DOHH2 (cell line): ENCODE data around the gene ATXN7.

Experiments used
- H3F3A ChIP-seq: fragments of 200-600 bp; sonication (generic), shearing (Covaris generic); 2 replicates; pipeline ENCODE4 v1.6.0; 2016; ENCODE audit warnings: antibody characterized with exemption, mild to moderate bottlenecking; ENCODE audit not compliant: control insufficient read depth, insufficient read depth
- H3K27ac ChIP-seq: fragments of 200-600 bp; sonication (generic); 2 replicates; pipeline ENCODE4 v1.5.1; 2014; ENCODE audit warnings: low read depth, mild to moderate bottlenecking, low read length, moderate library complexity
- H3K27me3 ChIP-seq: fragments of 200-600 bp; sonication (generic); 2 replicates; pipeline ENCODE4 v1.6.1; 2014; ENCODE audit warnings: mild to moderate bottlenecking, low read length, mixed read lengths; ENCODE audit not compliant: control insufficient read depth
- H3K36me3 ChIP-seq: fragments of 200-600 bp; sonication (generic); 2 replicates; pipeline ENCODE4 v1.6.1; 2014; ENCODE audit warnings: mild to moderate bottlenecking, low read length, moderate library complexity, mixed read lengths; ENCODE audit not compliant: control insufficient read depth
- H3K4me1 ChIP-seq: fragments of 200-600 bp; sonication (generic); 2 replicates; pipeline ENCODE4 v1.6.1; 2014; ENCODE audit warnings: mild to moderate bottlenecking, low read length, mixed read lengths; ENCODE audit not compliant: control insufficient read depth
- H3K4me2 ChIP-seq: fragments of 200-600 bp; sonication (generic); 2 replicates; pipeline ENCODE4 v1.6.0; 2014; ENCODE audit warnings: mild to moderate bottlenecking, low read length, moderate library complexity
- H3K4me3 ChIP-seq: fragments of 200-600 bp; sonication (generic); 2 replicates; pipeline ENCODE4 v1.5.1; 2014; ENCODE audit warnings: mild to moderate bottlenecking, low read length, mixed read lengths
- H3K79me2 ChIP-seq: fragments of 200-600 bp; sonication (generic); 2 replicates; pipeline ENCODE4 v1.6.1; 2014; ENCODE audit warnings: mild to moderate bottlenecking, low read length, mixed read lengths; ENCODE audit not compliant: control insufficient read depth
- H3K9me2 ChIP-seq: fragments of 200-600 bp; sonication (generic); replicated peaks from 2 replicates; pipeline ENCODE4 v1.6.1; 2014; ENCODE audit warnings: mild to moderate bottlenecking, low read length, mixed read lengths; ENCODE audit not compliant: control insufficient read depth
- H3K9me3 ChIP-seq: fragments of 200-600 bp; sonication (generic); 2 replicates; pipeline ENCODE4 v1.6.1; 2014; ENCODE audit warnings: antibody characterized with exemption, low read length, mixed read lengths; ENCODE audit not compliant: control insufficient read depth, insufficient read depth
- H4K20me1 ChIP-seq: fragments of 200-600 bp; sonication (generic); 2 replicates; pipeline ENCODE4 v1.6.0; 2014; ENCODE audit warnings: low read depth, mild to moderate bottlenecking, antibody characterized with exemption, low read length, moderate library complexity; ENCODE audit not compliant: control insufficient read depth, insufficient read depth
- CTCF ChIP-seq: fragments of 200-600 bp; sonication (generic); IDR thresholded peaks from one replicate; pipeline ENCODE4 v1.5.1; 2014; ENCODE audit warnings: antibody characterized with exemption, mild to moderate bottlenecking, low read depth, low read length; ENCODE audit not compliant: poor library complexity, severe bottlenecking
- EZH2phosphoT487 ChIP-seq: fragments of 200-600 bp; sonication (generic); IDR thresholded peaks from 2 replicates; pipeline ENCODE4 v1.6.1; 2017; ENCODE audit warnings: borderline replicate concordance, mild to moderate bottlenecking, antibody characterized with exemption, low read length, moderate library complexity, mixed read lengths

ATXN7 gene

GRCh38 chr3:63895422-63896189 lies 31.9 kb downstream of the ATXN7 start:
- H3K9me2 ChIP-seq, result no peaks in the 10 kb centered on the region
- no peak overlapping the region for H3K4me3 ChIP-seq
- no peaks in the 10 kb centered on the region for H3K27me3 ChIP-seq
- H3K4me2 ChIP-seq, result no peak overlapping the region
- TF ChIP-seq CTCF (no peak), EZH2phosphoT487 (no peak)
- peaks cover 63% of the 10 kb centered on the region for H3K79me2 ChIP-seq
- H3K27ac ChIP-seq, result no peak overlapping the region
- no peaks in the 10 kb centered on the region for H4K20me1 ChIP-seq
- H3K4me1 ChIP-seq, result peaks cover 21% of the 10 kb centered on the region
- no peaks in the 10 kb centered on the region for H3K9me3 ChIP-seq
- H3F3A ChIP-seq, result no peaks in the 10 kb centered on the region
- H3K36me3 ChIP-seq, result peaks cover 32% of the 10 kb centered on the region

- H3K79me2 ChIP-seq, result peaks cover 65% of the 10 kb centered on the region
- no peaks in the 10 kb centered on the region for H3K27me3 ChIP-seq
- no peaks in the 10 kb centered on the region for H3K9me3 ChIP-seq
- H3F3A ChIP-seq, result no peaks in the 10 kb centered on the region
- no peak overlapping the region for H3K4me2 ChIP-seq
- no peaks in the 10 kb centered on the region for H4K20me1 ChIP-seq
- TF ChIP-seq EZH2phosphoT487 (no peak), CTCF (no peak)
- H3K36me3 ChIP-seq, result peaks cover 40% of the 10 kb centered on the region
- no peaks in the 10 kb centered on the region for H3K9me2 ChIP-seq
- peaks cover 21% of the 10 kb centered on the region for H3K4me1 ChIP-seq
- no peak overlapping the region for H3K27ac ChIP-seq
- no peak overlapping the region for H3K4me3 ChIP-seq
Measured at GRCh38 chr3:63896332-63897030, 32.8 kb downstream of the ATXN7 start.

GRCh38 chr3:63900010-63900409 lies 36.3 kb downstream of the ATXN7 start:
- Histone ChIP-seq H3K4me1 (peaks cover 21% of the 10 kb centered on the region), H3K9me3 (no peaks in the 10 kb centered on the region), H3K4me3 (no peak overlapping the region), H3K79me2 (peaks cover 43% of the 10 kb centered on the region), H3K9me2 (no peaks in the 10 kb centered on the region), H3K4me2 (no peak overlapping the region), H3K27ac (no peak overlapping the region), H3K36me3 (peaks cover 45% of the 10 kb centered on the region), H4K20me1 (no peaks in the 10 kb centered on the region; the same call in 1 of the 2 replicates), H3F3A (no peaks in the 10 kb centered on the region), H3K27me3 (no peaks in the 10 kb centered on the region)
- TF ChIP-seq CTCF (no peak), EZH2phosphoT487 (no peak)
